ENCODE data around the gene FAM120A. TPM values are rescaled to one million over a fixed set of nuclear protein-coding genes. Genes with fewer than 3 reads are reported as not detected.

FAM120A gene
- total and polyA plus RNA-seq, 9 of the 15 experiments (the other 6 are each of a cell fraction or from before 2014, with no cell fraction given): 8.7 to 71.0 (median 42.2) TPM

- Histone ChIP-seq H3K9me1 (ENCODE audit: control insufficient read depth, insufficient read depth, low read length) (no peaks in the 10 kb centered on the region), H3K4me3 (no peak overlapping the region), H3K27me3 (ENCODE audit: control insufficient read depth in 2 of 2, insufficient read depth in 2 of 2, low read length in 2 of 2) (no peaks in the 10 kb centered on the region), H3K4me2 (ENCODE audit: insufficient read depth, low read length) (no peak overlapping the region), H2AFZ (ENCODE audit: low read depth, low read length) (no peak overlapping the region), H3K36me3 (ENCODE audit: control insufficient read depth, insufficient read depth, low read length) (peaks cover 52% of the 10 kb centered on the region; the same call in 2 of the 3 replicates), H3K9ac (ENCODE audit: insufficient read depth in 1 of 2, low read depth in 2 of 2, low read length in 2 of 2) (no peak overlapping the region), H4K20me1 (replicated peaks; ENCODE audit: control insufficient read depth, insufficient read depth, low read length) (peaks cover 16% of the 10 kb centered on the region), H3K9me3 (replicated peaks; ENCODE audit: control insufficient read depth, insufficient read depth, low read depth, low read length) (no peaks in the 10 kb centered on the region), H3K79me2 (ENCODE audit: control insufficient read depth, insufficient read depth, low read length) (peaks cover 91% of the 10 kb centered on the region), H3K27ac (ENCODE audit: extremely low read depth, low read depth, low read length) (no peak overlapping the region), H3K4me1 (replicated peaks in 1 of 2; ENCODE audit: control insufficient read depth in 2 of 2, insufficient read depth in 2 of 2, low read length in 2 of 2) (peaks cover 0 to 10% of the 10 kb centered on the region in 2 experiments; a peak in 1 of 5 replicates)
- ATAC-seq (no peak), FAIRE-seq (no peak), DNase-seq (ENCODE audit: extremely low read depth in 1 of 4, low spot score in 3 of 4) (peak in 1 of 4 experiments; percentile 25)
- ChIA-PET POLR2A (no interaction called here), CTCF (ENCODE audit: low intra/inter-chr PET ratio) (no interaction called here)
- no TSS peak for BruUV-seq (replicated peaks)
- WGBS (ENCODE audit: insufficient coverage, low coverage, missing lambda C conversion rate): 85% methylated on average over 2 of the region's 2 CpGs
- intact Hi-C loops (cut with micrococcal nuclease): no loop called here
- no peak for TF ChIP-seq HCFC1 (IDR thresholded peaks at IDR 0.05; ENCODE audit: low read depth, low read length)
- no peak for TF ChIP-seq ZNF436 (CRISPR knock-in tag; IDR thresholded peaks at IDR 0.05)
- TF ChIP-seq ARNT (IDR thresholded peaks at IDR 0.05): no peak
- no peak for TF ChIP-seq FOXM1 (IDR thresholded peaks at IDR 0.05; ENCODE audit: low read depth)
- TF ChIP-seq FOXM1 (CRISPR knock-in tag; IDR thresholded peaks at IDR 0.05; ENCODE audit: low read depth): no peak
- TF ChIP-seq ZNF75A (CRISPR knock-in tag; IDR thresholded peaks at IDR 0.05): no peak
- no peak for TF ChIP-seq BCL6 (CRISPR knock-in tag; IDR thresholded peaks at IDR 0.05)
- no peak for TF ChIP-seq ZNF695 (CRISPR knock-in tag; IDR thresholded peaks at IDR 0.05)
- no peak for TF ChIP-seq ZNF3 (CRISPR knock-in tag; IDR thresholded peaks at IDR 0.05)
- TF ChIP-seq IRF9 (tag; IDR thresholded peaks at IDR 0.05): no peak
- no peak for TF ChIP-seq ZNF354B (CRISPR knock-in tag; IDR thresholded peaks at IDR 0.05)
- no peak for TF ChIP-seq E2F8 (IDR thresholded peaks at IDR 0.05; ENCODE audit: low read depth, partially characterized antibody)
- no peak for TF ChIP-seq GATAD2A (IDR thresholded peaks at IDR 0.05)
- in situ Hi-C loops (cut with MboI): no loop called here
Measured at GRCh38 chr9:93508207-93508606, 56.7 kb downstream of the FAM120A start.
